Adrenal gland (tissue), 12 donors: ENCODE measurements around the gene MOCS3. TPM values are rescaled to one million over a fixed set of nuclear protein-coding genes. Genes with fewer than 3 reads are reported as not detected.

Experiments
- DNase-seq, 7 donors: peaks; one replicate each; pipeline ENCODE4 v3.0.0-alpha.2; 2019 to 2020
- H3K27ac ChIP-seq, 5 donors: fragments of 200-600 bp; sonication (generic) in 4 of 5; 1 replicate in 3 of 5; 2 replicates in 2 of 5; pipeline versions ENCODE4 v1.5.1 to v1.8.0; 2016 to 2020; ENCODE audit warnings: mild to moderate bottlenecking in 1 of 5
- H3K27me3 ChIP-seq: fragments of 200-600 bp; 2 replicates; pipeline ENCODE4 v1.8.0; 2021
- H3K36me3 ChIP-seq, 2 donors: fragments of 200-600 bp; replicated peaks in 1 of 2; 1 replicate in 1 of 2; 2 replicates in 1 of 2; pipeline versions ENCODE4 v1.5.1 to v1.8.0; 2018 to 2022
- H3K4me1 ChIP-seq, 2 donors: fragments of 200-600 bp; replicated peaks in 1 of 2; 1 replicate in 1 of 2; 2 replicates in 1 of 2; pipeline versions ENCODE4 v1.5.1 to v1.8.0; 2018 to 2021
- H3K4me3 ChIP-seq, 4 donors: fragments of 200-600 bp; sonication (generic) in 3 of 4; one replicate each; pipeline ENCODE4 v1.5.1; 2016 to 2018
- H3K9me3 ChIP-seq, 3 donors: fragments of 200-600 bp; sonication (generic) in 1 of 3; replicated peaks in 1 of 3; 1 replicate in 2 of 3; 2 replicates in 1 of 3; pipeline versions ENCODE4 v1.5.1 to v1.8.0; 2016 to 2021
- POLR2A ChIP-seq, 2 donors: fragments of 450-650 bp; IDR thresholded peaks; one replicate each; pipeline ENCODE4 v1.6.1; 2017; ENCODE audit warnings: antibody characterized with exemption in 2 of 2, mild to moderate bottlenecking in 2 of 2, moderate library complexity in 1 of 2
- WGBS, 4 donors: extraction: QIAGEN DNeasy Blood & Tissue Kit in 2 of 4; methylation state at CpG; one replicate each; pipeline versions ENCODE4 v1.1.5 to v1.1.7; 2013 to 2017; 5-methylcytosine and 5-hydroxymethylcytosine counted together
- intact Hi-C, 2 donors: fragments of 100-400 bp; cut with DNase I; formaldehyde crosslinking; loops; one replicate each; pipeline versions ENCODE4 v1.14.1 to v1.15.0; 2022 to 2023
- polyA plus RNA-seq, 3 donors: library from polyadenylated mRNA; stranded (reverse); fragments of 200-250 nt in 2 of 3; fragments of 350-450 nt in 1 of 3; fragmentation: Illumina TruSeq in 1 of 3; extraction: RNeasy Lipid Tissue Mini Kit (QIAGEN cat#74804) in 1 of 3; gene quantifications; one replicate each; pipeline ENCODE4 v1.2.3, GENCODE V29; 2013 to 2014
- total RNA-seq, 9 donors: library from RNA; depleted of rRNA in 4 of 9; stranded (reverse); fragments of >200 nt in 4 of 9; fragments of 120-200 nt in 1 of 9; fragmentation: NEBNext Ultra II Directional in 1 of 9; extraction: Animal tissue kit (Norgen Biotek cat#: 25700) in 1 of 9; gene quantifications; one replicate each; pipeline versions ENCODE4 v1.1.0 to v1.2.4, GENCODE V29; 2013 to 2023
- TF ChIP-seq, protein P1 (sequence below), 6 experiments: fragments of 450-650 bp in 4 of 6; fragments of 200-600 bp in 2 of 6; sonication (generic) in 1 of 6; IDR thresholded peaks; 1 replicate in 5 of 6; 2 replicates in 1 of 6; pipeline versions ENCODE4 v1.5.1 to v1.8.0; 2016 to 2021; ENCODE audit warnings: antibody characterized with exemption in 6 of 6, mild to moderate bottlenecking in 2 of 6, moderate library complexity in 1 of 6
- donor health status: healthy with polysubstance abuse.
- donor health status: Bipolar disorder and iron deficiency.
- donor health status: DM: yes; HTN: yes; CAD: no.
- donor health status: DM: no; HTN: no; CAD: no.
- donor health status: DM: no; HTN: no; CAD: no.
- donor health status: DM: yes; HTN: yes; CAD: no.

The MOCS3 gene
- total and polyA plus RNA-seq, 12 donors: 1.0 to 7.5 (median 5.7) TPM

DNA sequence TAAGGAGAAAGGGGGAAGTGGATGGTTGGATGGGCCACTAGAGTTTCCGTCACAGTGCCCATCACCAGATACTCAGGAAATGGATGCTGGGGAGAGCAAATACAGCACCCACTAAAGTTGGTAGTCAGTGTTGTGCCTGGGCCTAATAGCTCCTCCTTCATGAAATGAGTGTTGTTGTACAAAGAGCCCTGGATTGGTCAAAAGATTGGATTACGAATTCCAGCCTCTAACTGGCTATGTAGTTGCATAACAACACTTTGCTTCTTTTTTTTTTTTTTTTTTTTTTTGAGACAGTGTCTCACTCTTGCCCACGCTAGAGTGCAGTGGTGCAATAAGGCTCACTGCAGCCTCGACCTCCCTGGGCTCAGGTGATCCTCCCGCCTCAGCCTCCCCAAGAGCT lies 36.9 kb downstream of the MOCS3 start:
- Histone ChIP-seq H3K4me1 (no peaks in the 10 kb centered on the region), H3K9me3 (no peaks in the 10 kb centered on the region), H3K27ac (no peak overlapping the region), H3K4me3 (no peak overlapping the region), H3K36me3 (no peaks in the 10 kb centered on the region), H3K27me3 (peaks cover 4% of the 10 kb centered on the region)
- no peak for DNase-seq
- TF ChIP-seq, protein P1, sequence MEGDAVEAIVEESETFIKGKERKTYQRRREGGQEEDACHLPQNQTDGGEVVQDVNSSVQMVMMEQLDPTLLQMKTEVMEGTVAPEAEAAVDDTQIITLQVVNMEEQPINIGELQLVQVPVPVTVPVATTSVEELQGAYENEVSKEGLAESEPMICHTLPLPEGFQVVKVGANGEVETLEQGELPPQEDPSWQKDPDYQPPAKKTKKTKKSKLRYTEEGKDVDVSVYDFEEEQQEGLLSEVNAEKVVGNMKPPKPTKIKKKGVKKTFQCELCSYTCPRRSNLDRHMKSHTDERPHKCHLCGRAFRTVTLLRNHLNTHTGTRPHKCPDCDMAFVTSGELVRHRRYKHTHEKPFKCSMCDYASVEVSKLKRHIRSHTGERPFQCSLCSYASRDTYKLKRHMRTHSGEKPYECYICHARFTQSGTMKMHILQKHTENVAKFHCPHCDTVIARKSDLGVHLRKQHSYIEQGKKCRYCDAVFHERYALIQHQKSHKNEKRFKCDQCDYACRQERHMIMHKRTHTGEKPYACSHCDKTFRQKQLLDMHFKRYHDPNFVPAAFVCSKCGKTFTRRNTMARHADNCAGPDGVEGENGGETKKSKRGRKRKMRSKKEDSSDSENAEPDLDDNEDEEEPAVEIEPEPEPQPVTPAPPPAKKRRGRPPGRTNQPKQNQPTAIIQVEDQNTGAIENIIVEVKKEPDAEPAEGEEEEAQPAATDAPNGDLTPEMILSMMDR (IDR thresholded peaks at IDR 0.05): no peak
- no peak for TF ChIP-seq POLR2A (IDR thresholded peaks at IDR 0.05)
- 73 to 89% (median 81%) methylated on average over 5 of the region's 5 CpGs for WGBS, 4 donors
- intact Hi-C loops: loop anchor here in 1 of 2 donors (10.0 kb wide), 1 partner anchor 599 kb away; no protein-coding TSS in a partner anchor

DNA sequence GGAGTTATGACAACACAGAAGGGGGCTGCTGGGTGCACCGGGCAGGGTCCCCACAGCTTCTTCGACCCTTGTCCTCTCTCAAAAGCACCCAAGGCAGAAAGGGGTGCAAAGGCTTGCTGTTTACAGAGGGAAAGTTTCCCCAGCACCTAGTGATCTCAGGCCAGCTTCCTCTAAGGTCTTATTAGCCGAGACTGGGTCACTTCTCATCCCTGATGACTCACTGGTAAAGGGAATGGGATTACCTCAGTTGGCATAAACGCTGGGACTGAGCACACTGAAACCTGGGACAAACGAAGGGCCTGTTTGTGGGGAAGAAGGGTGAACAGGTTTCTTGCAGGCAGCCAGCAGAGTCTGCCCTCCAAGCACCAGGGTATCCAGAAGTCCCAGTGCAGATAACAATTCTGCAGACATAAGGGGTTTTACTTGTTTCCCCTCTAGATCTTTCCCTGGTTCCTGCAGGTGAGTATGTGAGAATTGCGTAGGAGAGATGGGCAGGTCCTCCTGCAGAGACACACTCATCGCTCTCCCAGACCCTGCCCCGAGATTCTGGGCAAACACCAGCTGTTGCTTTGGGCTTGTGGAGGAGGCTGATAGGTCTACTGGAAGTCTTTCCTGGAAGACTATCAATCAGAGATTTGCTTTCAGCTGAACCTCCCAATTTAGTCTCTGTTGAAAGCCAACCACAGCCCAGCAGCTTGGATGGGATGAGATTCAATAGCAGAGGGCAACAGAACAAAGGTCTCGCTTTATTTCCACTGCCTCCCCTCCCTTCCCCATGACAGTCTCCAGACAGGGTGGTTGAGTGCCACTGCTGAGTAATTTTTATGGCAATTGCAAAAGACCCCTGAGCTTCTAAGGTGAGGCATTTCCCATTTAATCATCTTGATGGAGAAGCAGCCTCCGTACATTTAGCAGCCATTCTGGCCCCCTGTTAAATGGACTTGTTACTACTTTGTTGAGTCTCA lies 38.6 kb downstream of the MOCS3 start:
- no peak for DNase-seq
- no peak for TF ChIP-seq POLR2A (IDR thresholded peaks at IDR 0.05)
- TF ChIP-seq, protein P1 (IDR thresholded peaks at IDR 0.05): no peak
- Histone ChIP-seq H3K4me1 (no peaks in the 10 kb centered on the region), H3K9me3 (no peaks in the 10 kb centered on the region), H3K36me3 (no peaks in the 10 kb centered on the region), H3K27me3 (peaks cover 4% of the 10 kb centered on the region), H3K27ac (no peak overlapping the region), H3K4me3 (no peak overlapping the region)
- intact Hi-C loops: loop anchor here in 1 of 2 donors (10.0 kb wide), 1 partner anchor 598 kb away; no protein-coding TSS in a partner anchor
- 41 to 44% (median 42%) methylated on average over 8 to 10 of the region's 10 CpGs for WGBS, 4 donors

DNA sequence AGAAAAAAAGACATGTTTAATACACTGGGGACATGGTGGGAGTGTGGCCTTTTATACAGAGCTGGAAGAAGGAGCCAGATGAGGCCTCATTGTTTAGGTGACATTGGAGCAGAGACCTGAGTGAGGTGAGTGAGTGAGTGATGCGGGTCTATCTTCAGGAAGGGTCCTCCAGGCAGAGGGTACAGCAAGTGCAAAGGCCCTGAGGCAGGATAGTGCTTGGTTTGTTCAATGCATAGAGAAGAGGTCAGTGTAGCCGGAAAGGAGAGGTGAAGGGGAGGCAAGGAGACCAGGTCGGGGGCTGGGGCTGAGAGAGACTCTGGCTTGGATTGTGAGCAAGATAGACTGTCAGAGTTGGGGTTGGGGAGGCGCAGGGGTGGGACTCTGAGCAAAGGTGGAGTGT lies 40.7 kb downstream of the MOCS3 start:
- H3K4me1 ChIP-seq: no peaks in the 10 kb centered on the region
- DNase-seq: no peak
- H3K27me3 ChIP-seq: peaks cover 4% of the 10 kb centered on the region
- no peaks in the 10 kb centered on the region for H3K9me3 ChIP-seq
- TF ChIP-seq, protein P1 (IDR thresholded peaks at IDR 0.05): no peak
- no peak for TF ChIP-seq POLR2A (IDR thresholded peaks at IDR 0.05)
- intact Hi-C loops: loop anchor here in 1 of 2 donors (10.0 kb wide), 1 partner anchor 595 kb away; no protein-coding TSS in a partner anchor
- H3K36me3 ChIP-seq: no peaks in the 10 kb centered on the region
- no peak overlapping the region for H3K4me3 ChIP-seq
- 85 to 89% (median 88%) methylated on average over 4 of the region's 4 CpGs for WGBS, 4 donors
- H3K27ac ChIP-seq: no peak overlapping the region

- no peak for TF ChIP-seq POLR2A (IDR thresholded peaks at IDR 0.05)
- TF ChIP-seq, protein P1 (IDR thresholded peaks at IDR 0.05): no peak
- H3K27me3 ChIP-seq: peaks cover 4% of the 10 kb centered on the region
- no peak overlapping the region for H3K27ac ChIP-seq
- 55 to 64% (median 62%) methylated on average over 20 of the region's 20 CpGs for WGBS, 4 donors
- H3K9me3 ChIP-seq: no peaks in the 10 kb centered on the region
- no peaks in the 10 kb centered on the region for H3K36me3 ChIP-seq
- intact Hi-C loops: no loop called here
- H3K4me1 ChIP-seq: no peaks in the 10 kb centered on the region
- no peak for DNase-seq
- no peak overlapping the region for H3K4me3 ChIP-seq
Measured at GRCh38 chr20:51001430-51002265, 43.0 kb downstream of the MOCS3 start.
